Ascending aorta (tissue), 2 donors: ENCODE measurements around the gene HTR3A. TPM values are rescaled to one million over a fixed set of nuclear protein-coding genes. Genes with fewer than 3 reads are reported as not detected.

Experiments
- DNase-seq, 2 donors: peaks; one replicate each; pipeline ENCODE4 v3.0.0-alpha.2; 2019; ENCODE audit warnings: low spot score in 2 of 2
- H3K27ac ChIP-seq, 2 donors: fragments of 200-600 bp; sonication (generic); one replicate each; pipeline ENCODE4 v1.5.1; 2016 to 2017; ENCODE audit warnings: mild to moderate bottlenecking in 1 of 2
- H3K27me3 ChIP-seq: fragments of 200-600 bp; sonication (generic); one replicate; pipeline ENCODE4 v1.5.1; 2017
- H3K36me3 ChIP-seq, 2 donors: fragments of 200-600 bp; sonication (generic); one replicate each; pipeline ENCODE4 v1.5.1; 2016
- H3K4me1 ChIP-seq, 2 donors: fragments of 200-600 bp; sonication (generic); one replicate each; pipeline ENCODE4 v1.5.1; 2016 to 2017; ENCODE audit warnings: mild to moderate bottlenecking in 1 of 2
- H3K4me3 ChIP-seq, 2 donors: fragments of 200-600 bp; sonication (generic); one replicate each; pipeline ENCODE4 v1.5.1; 2016 to 2017; ENCODE audit warnings: mild to moderate bottlenecking in 1 of 2
- H3K9me3 ChIP-seq, 2 donors: fragments of 200-600 bp; sonication (generic); one replicate each; pipeline ENCODE4 v1.5.1; 2016
- CTCF ChIP-seq, 3 experiments: fragments of 200-600 bp in 2 of 3; fragments of 450-650 bp in 1 of 3; sonication (generic) in 2 of 3; IDR thresholded peaks; one replicate each; pipeline ENCODE4 v1.5.1; 2016 to 2019; ENCODE audit warnings: antibody characterized with exemption in 3 of 3, mild to moderate bottlenecking in 1 of 3, moderate library complexity in 1 of 3
- intact Hi-C: fragments of 100-400 bp; cut with DNase I; formaldehyde crosslinking; loops from one replicate; pipeline ENCODE4 v1.15.1; 2023
- total RNA-seq: library from RNA; depleted of rRNA; stranded (reverse); fragments of >200 nt; gene quantifications from one replicate; pipeline ENCODE4 v1.1.0, GENCODE V29; 2016

Gene HTR3A
- total RNA-seq, 1 donor from 2014 or later, result not detected

GRCh38 chr11:114036958-114037357 lies 62.0 kb downstream of the HTR3A start:
- H3K36me3 ChIP-seq, result no peaks in the 10 kb centered on the region
- peaks cover 0 to 26% of the 10 kb centered on the region in 2 donors for H3K4me1 ChIP-seq
- no peaks in the 10 kb centered on the region for H3K9me3 ChIP-seq
- no peak for TF ChIP-seq CTCF (IDR thresholded peaks at IDR 0.05)
- DNase-seq, result no peak
- H3K27me3 ChIP-seq, result no peaks in the 10 kb centered on the region
- intact Hi-C loops, result loop anchor here (1.0 to 5.0 kb wide), 4 partner anchors 21 to 224 kb away; no protein-coding TSS in a partner anchor
- H3K4me3 ChIP-seq, result peak overlapping the region; percentile 57 to 59
- H3K27ac ChIP-seq, result peak overlapping the region; percentile 77 to 87

GRCh38 chr11:114039551-114039950 lies 64.6 kb downstream of the HTR3A start:
- no peak for TF ChIP-seq CTCF (IDR thresholded peaks at IDR 0.05)
- H3K27ac ChIP-seq, result no peak overlapping the region
- intact Hi-C loops, result loop anchor here (5.0 kb wide), 1 partner anchor 158 kb away; no protein-coding TSS in a partner anchor
- no peaks in the 10 kb centered on the region for H3K9me3 ChIP-seq
- no peak overlapping the region for H3K4me3 ChIP-seq
- no peaks in the 10 kb centered on the region for H3K36me3 ChIP-seq
- H3K27me3 ChIP-seq, result no peaks in the 10 kb centered on the region
- no peak for DNase-seq
- H3K4me1 ChIP-seq, result peaks cover 0 to 26% of the 10 kb centered on the region in 2 donors

Other genes with a start within 250 kb of the HTR3A start
- gene ZW10, start 201.4 kb upstream of the HTR3A start, total RNA-seq, result 12.3 TPM
- not detected for gene CLDN25, start 195.3 kb upstream of the HTR3A start, total RNA-seq
- 2.9 TPM for gene USP28, start 99.5 kb upstream of the HTR3A start, total RNA-seq
- gene HTR3B, start 70.3 kb upstream of the HTR3A start, total RNA-seq, result not detected
- 344 TPM for gene ZBTB16, start 84.6 kb downstream of the HTR3A start, total RNA-seq